Natural killer cell (primary cell): ENCODE data around the gene ATG2A. TPM values are rescaled to one million over a fixed set of nuclear protein-coding genes. Genes with fewer than 3 reads are reported as not detected.

Source experiments
- ATAC-seq, 3 donors: fragments of 150-1000 bp in 2 of 3; fragments of 200-7000 bp in 1 of 3; cut with Tn5 transposase; 1 replicate in 1 of 3; 2 replicates in 2 of 3; pipeline ENCODE4 v1.10.0; 2021; ENCODE audit warnings: mild to moderate bottlenecking in 2 of 3, moderate library complexity in 2 of 3
- DNase-seq, 2 donors: peaks; one replicate each; pipeline versions ENCODE4 v3.0.0 to v3.0.0-alpha.2; 2013 to 2021; ENCODE audit warnings: mixed read lengths in 1 of 2
- H3K27ac ChIP-seq: one replicate; pipeline ENCODE4 v1.5.1; 2013; ENCODE audit warnings: mild to moderate bottlenecking, low read length
- H3K27me3 ChIP-seq: one replicate; pipeline ENCODE4 v1.6.1; 2013; ENCODE audit warnings: low read length; ENCODE audit not compliant: control insufficient read depth, insufficient read depth
- H3K36me3 ChIP-seq: one replicate; pipeline ENCODE4 v1.6.1; 2013; ENCODE audit warnings: low read length; ENCODE audit not compliant: control insufficient read depth, insufficient read depth
- H3K4me1 ChIP-seq: one replicate; pipeline ENCODE4 v1.6.1; 2013; ENCODE audit warnings: low read length; ENCODE audit not compliant: control insufficient read depth, insufficient read depth
- H3K4me3 ChIP-seq: one replicate; pipeline ENCODE4 v1.5.1; 2013; ENCODE audit warnings: low read length
- H3K9me3 ChIP-seq: one replicate; pipeline ENCODE4 v1.6.1; 2013; ENCODE audit warnings: low read length; ENCODE audit not compliant: control insufficient read depth, insufficient read depth
- H3K27ac Mint-ChIP-seq, 2 donors: one replicate each; pipeline ENCODE4 v1.8.0; 2022; ENCODE audit warnings: mild to moderate bottlenecking in 2 of 2, mixed read lengths in 2 of 2, moderate library complexity in 1 of 2
- H3K27me3 Mint-ChIP-seq, 2 donors: one replicate each; pipeline ENCODE4 v1.8.0; 2022; ENCODE audit warnings: low read depth in 2 of 2, mixed read lengths in 2 of 2
- H3K36me3 Mint-ChIP-seq: one replicate; pipeline ENCODE4 v1.8.0; 2022; ENCODE audit warnings: mixed read lengths
- H3K4me1 Mint-ChIP-seq, 2 donors: one replicate each; pipeline ENCODE4 v1.8.0; 2022; ENCODE audit warnings: mixed read lengths in 2 of 2
- H3K4me3 Mint-ChIP-seq: one replicate; pipeline ENCODE4 v1.8.0; 2022; ENCODE audit warnings: mild to moderate bottlenecking, moderate library complexity, mixed read lengths
- H3K9me3 Mint-ChIP-seq, 2 donors: one replicate each; pipeline ENCODE4 v1.8.0; 2022; ENCODE audit warnings: mixed read lengths in 2 of 2
- WGBS: methylation state at CpG from one replicate; pipeline ENCODE4 v1.1.7; 2013; ENCODE audit warnings: missing lambda C conversion rate; ENCODE audit not compliant: insufficient coverage; 5-methylcytosine and 5-hydroxymethylcytosine counted together
- intact Hi-C: fragments of 100-400 bp; cut with micrococcal nuclease; formaldehyde crosslinking; loops from one replicate; pipeline ENCODE4 v1.14.2; 2022
- total RNA-seq, 4 donors: library from RNA; stranded (reverse); fragments of 120-200 nt in 1 of 4; gene quantifications; one replicate each; pipeline versions ENCODE4 v1.2.3 to v1.2.4, GENCODE V29; 2013 to 2022
- TF ChIP-seq, protein P1 (sequence below): fragments of 200-600 bp; IDR thresholded peaks from one replicate; pipeline ENCODE4 v1.8.0; 2022; ENCODE audit warnings: antibody characterized with exemption

ATG2A gene
- total RNA-seq, 3 donors from 2014 or later (not counting 1 experiment from before 2014, with no cell fraction given) = 165 to 321 (median 259) TPM

DNA sequence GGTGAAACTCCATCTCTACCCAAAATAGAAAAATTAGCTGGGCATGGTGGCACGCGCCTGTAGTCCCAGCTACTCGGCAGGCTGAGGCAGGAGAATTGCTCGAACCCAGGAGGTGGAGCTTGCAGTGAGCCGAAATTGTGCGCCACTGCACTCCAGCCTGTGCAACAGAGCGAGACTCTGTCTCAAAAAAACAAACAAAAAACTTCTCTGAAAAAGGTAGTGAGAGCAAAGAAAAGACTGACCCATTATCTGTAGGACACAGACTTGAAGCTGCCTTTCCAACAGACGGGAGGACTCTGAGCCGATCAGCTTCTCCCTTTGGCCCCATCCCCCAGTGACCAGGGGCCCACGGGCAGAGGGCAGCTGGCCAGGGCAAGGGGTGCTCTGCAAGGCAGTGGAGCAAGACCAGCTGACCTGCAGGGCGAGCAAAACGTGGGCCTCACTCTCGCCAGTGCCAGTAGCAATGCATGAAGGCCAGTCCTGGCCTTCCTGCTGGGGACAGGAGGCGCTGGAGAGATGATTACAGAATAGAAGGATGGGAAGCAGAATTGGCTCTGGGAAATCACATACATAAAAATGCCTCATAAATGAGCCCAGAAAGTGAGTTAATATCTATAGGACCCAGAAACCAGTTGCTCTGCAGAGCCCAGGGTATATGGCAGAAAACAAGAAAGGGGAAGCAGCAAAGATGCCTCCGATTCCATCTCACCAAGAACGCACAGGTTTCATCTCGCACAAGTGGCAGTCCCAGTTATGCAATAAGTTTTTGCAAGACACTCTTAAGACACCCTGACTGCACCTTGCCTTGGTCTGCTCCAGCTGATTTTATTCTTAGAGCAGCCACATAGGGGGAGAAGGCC lies 41.4 kb downstream of the ATG2A start:
- Mint-ChIP-seq H3K27me3 (no peaks in the 10 kb centered on the region), H3K9me3 (no peaks in the 10 kb centered on the region), H3K4me1 (peaks cover 67 to 84% of the 10 kb centered on the region in 2 donors), H3K4me3 (peak overlapping the region; percentile 98), H3K27ac (peak overlapping the region; percentile 95), H3K36me3 (no peaks in the 10 kb centered on the region)
- H3K9me3 ChIP-seq = no peaks in the 10 kb centered on the region
- WGBS = 60% methylated on average over 17 of the region's 17 CpGs
- TF ChIP-seq, protein P1, sequence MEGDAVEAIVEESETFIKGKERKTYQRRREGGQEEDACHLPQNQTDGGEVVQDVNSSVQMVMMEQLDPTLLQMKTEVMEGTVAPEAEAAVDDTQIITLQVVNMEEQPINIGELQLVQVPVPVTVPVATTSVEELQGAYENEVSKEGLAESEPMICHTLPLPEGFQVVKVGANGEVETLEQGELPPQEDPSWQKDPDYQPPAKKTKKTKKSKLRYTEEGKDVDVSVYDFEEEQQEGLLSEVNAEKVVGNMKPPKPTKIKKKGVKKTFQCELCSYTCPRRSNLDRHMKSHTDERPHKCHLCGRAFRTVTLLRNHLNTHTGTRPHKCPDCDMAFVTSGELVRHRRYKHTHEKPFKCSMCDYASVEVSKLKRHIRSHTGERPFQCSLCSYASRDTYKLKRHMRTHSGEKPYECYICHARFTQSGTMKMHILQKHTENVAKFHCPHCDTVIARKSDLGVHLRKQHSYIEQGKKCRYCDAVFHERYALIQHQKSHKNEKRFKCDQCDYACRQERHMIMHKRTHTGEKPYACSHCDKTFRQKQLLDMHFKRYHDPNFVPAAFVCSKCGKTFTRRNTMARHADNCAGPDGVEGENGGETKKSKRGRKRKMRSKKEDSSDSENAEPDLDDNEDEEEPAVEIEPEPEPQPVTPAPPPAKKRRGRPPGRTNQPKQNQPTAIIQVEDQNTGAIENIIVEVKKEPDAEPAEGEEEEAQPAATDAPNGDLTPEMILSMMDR = no peak
- peaks cover 47% of the 10 kb centered on the region for H3K36me3 ChIP-seq
- peak in 1 of 2 donors; percentile 44 for DNase-seq
- H3K4me3 ChIP-seq = peak overlapping the region; percentile 73
- H3K27ac ChIP-seq = peak overlapping the region; percentile 57
- no peaks in the 10 kb centered on the region for H3K27me3 ChIP-seq
- no peak for ATAC-seq
- peaks cover 89% of the 10 kb centered on the region for H3K4me1 ChIP-seq
- intact Hi-C loops = no loop called here

DNA sequence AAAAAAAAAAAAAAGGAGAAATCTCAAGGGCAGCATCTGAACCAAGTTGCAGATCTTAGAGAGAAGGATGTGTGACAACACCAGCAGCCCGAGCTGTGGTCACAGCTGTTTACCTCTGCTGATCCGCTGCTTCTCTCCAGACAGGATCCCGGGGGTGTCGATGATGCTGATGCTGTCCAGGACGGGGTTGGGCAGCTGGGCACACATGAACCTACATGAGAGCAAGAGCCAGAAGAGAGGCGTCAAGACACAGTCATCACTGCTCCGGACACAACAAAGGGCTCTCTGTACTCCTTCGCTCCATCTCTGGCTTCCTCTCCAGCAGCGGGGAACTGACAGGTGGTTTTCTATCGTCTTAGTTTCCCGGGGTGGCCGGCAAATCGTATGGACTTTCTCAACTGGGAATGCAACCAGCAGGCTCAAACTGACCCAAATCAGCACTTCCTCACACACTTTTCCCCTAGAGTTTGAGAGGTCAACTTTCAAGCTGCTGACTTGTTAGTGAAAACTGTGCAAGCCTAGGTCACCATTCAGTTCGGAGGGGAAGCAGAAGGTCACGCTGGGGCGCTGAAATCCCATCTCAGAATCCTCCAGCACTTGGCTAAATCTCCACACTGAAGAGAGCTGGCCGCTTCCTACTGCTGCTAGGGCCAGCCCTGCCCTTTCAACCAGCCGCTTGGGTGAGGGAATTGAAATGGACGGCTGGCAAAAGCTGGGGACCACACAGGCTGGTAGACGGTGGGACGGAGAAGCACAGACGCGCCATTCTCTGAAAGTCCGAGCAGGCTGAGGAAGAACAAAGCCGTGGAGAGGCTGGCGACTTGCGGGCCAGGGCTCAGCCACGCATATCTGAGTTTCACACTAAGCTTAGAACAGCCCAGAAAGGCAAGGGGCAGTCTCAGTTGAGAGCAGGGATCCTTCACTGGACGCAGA lies 42.4 kb downstream of the ATG2A start:
- peak overlapping the region; percentile 95 for H3K27ac Mint-ChIP-seq
- peaks cover 55% of the 10 kb centered on the region for H3K36me3 ChIP-seq

DNA sequence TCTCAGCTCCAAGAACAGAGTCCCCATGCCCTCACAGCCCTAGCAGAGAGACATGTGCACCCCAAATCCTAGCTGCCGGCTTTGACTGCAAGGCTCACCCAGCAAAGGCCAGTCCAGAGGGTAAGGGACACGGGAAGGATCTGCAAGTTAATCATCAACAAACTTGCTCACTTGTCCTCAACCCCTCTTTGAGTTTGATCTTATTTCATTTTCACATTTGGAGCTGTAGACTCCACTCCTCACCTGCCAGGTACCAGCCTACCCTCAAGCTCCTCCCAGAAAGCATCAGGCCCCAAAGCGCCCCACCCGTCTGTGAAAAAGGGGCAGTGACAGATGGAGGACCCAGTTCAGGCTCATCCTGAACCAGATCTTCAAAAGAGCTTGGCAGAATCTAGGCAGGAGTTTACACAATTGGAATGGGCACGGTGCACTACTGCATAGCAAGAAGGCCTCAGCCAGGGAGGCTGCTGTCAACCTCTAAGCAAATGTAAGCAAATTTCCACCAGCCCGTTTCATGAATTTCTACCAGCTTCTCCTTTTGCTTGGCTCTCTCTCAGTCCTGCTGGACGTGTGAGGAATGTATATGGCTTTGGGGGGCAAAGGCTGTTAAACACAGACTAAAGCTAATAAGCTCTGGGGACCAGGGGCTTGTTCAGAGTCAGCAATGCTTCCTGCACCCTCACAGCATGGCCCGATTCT lies 44.1 kb downstream of the ATG2A start:
- Mint-ChIP-seq H3K4me3 (peak overlapping the region; percentile 65), H3K4me1 (peaks cover 79 to 87% of the 10 kb centered on the region in 2 donors), H3K27ac (peak overlapping the region; percentile 33 to 50), H3K9me3 (no peaks in the 10 kb centered on the region), H3K27me3 (no peaks in the 10 kb centered on the region), H3K36me3 (no peaks in the 10 kb centered on the region)
- TF ChIP-seq, protein P1 = no peak
- H3K4me1 ChIP-seq = peaks cover 98% of the 10 kb centered on the region
- H3K27me3 ChIP-seq = no peaks in the 10 kb centered on the region
- WGBS = 72% methylated on average over 8 of the region's 8 CpGs
- DNase-seq = no peak
- peak overlapping the region; percentile 16 for H3K27ac ChIP-seq
- no peak for ATAC-seq
- H3K4me3 ChIP-seq = no peak overlapping the region
- H3K36me3 ChIP-seq = peaks cover 67% of the 10 kb centered on the region
- intact Hi-C loops = no loop called here
- H3K9me3 ChIP-seq = no peaks in the 10 kb centered on the region

More for the DNA sequence above, 42.4 kb downstream of the ATG2A start:
- H3K27me3 ChIP-seq = no peaks in the 10 kb centered on the region
- no peak for ATAC-seq
- Mint-ChIP-seq H3K9me3 (no peaks in the 10 kb centered on the region), H3K4me3 (peak overlapping the region; percentile 98), H3K27me3 (no peaks in the 10 kb centered on the region), H3K4me1 (peaks cover 65 to 84% of the 10 kb centered on the region in 2 donors), H3K36me3 (no peaks in the 10 kb centered on the region)
- H3K9me3 ChIP-seq = no peaks in the 10 kb centered on the region
- H3K27ac ChIP-seq = peak overlapping the region; percentile 57
- peak overlapping the region; percentile 73 for H3K4me3 ChIP-seq
- peak in 1 of 2 donors; percentile 74 for DNase-seq
- H3K4me1 ChIP-seq = peaks cover 89% of the 10 kb centered on the region
- WGBS = 72% methylated on average over 29 of the region's 29 CpGs
- TF ChIP-seq, protein P1 = no peak
- intact Hi-C loops = no loop called here
